Activated T-cell treated with anti-CD3 and anti-CD28 coated beads, Interleukin-2, amount 50 U/mL, for 72 hours (primary cell): ENCODE data around the gene CDK2AP2. TPM values are rescaled to one million over a fixed set of nuclear protein-coding genes. Genes with fewer than 3 reads are reported as not detected.
A peak's percentile ranks its signal among the peaks of the same experiment; 100 is the strongest.

Experiments used
- ATAC-seq, 2 donors: fragments of 150-1000 bp; cut with Tn5 transposase; replicated peaks in 1 of 2; 2 replicates each; pipeline ENCODE4 v1.10.0; 2021; ENCODE audit warnings: moderate library complexity in 2 of 2, mild to moderate bottlenecking in 1 of 2
- DNase-seq, 2 donors: peaks; one replicate each; pipeline ENCODE4 v3.0.0; 2021 to 2022; ENCODE audit warnings: mixed read lengths in 1 of 2
- H3K27ac Mint-ChIP-seq: one replicate; pipeline ENCODE4 v1.8.0; 2022; ENCODE audit warnings: mild to moderate bottlenecking, moderate library complexity, mixed read lengths
- H3K27me3 Mint-ChIP-seq: one replicate; pipeline ENCODE4 v1.8.0; 2022; ENCODE audit warnings: low read depth, mixed read lengths
- H3K36me3 Mint-ChIP-seq, 2 donors: one replicate each; pipeline ENCODE4 v1.8.0; 2022; ENCODE audit warnings: mixed read lengths in 2 of 2, mild to moderate bottlenecking in 1 of 2; ENCODE audit not compliant: insufficient read depth in 2 of 2
- H3K4me1 Mint-ChIP-seq: one replicate; pipeline ENCODE4 v1.8.0; 2022; ENCODE audit warnings: low read depth, mixed read lengths
- H3K4me3 Mint-ChIP-seq, 2 donors: one replicate each; pipeline ENCODE4 v1.8.0; 2022; ENCODE audit warnings: mild to moderate bottlenecking in 2 of 2, mixed read lengths in 2 of 2, moderate library complexity in 2 of 2
- H3K9me3 Mint-ChIP-seq, 2 donors: one replicate each; pipeline ENCODE4 v1.8.0; 2022; ENCODE audit warnings: mixed read lengths in 2 of 2
- total RNA-seq, 2 donors: library from RNA; stranded (reverse); gene quantifications; one replicate each; pipeline ENCODE4 v1.2.3, GENCODE V29; 2022

CDK2AP2 gene
- total RNA-seq, 2 donors from 2014 or later = 103 to 137 TPM

DNA sequence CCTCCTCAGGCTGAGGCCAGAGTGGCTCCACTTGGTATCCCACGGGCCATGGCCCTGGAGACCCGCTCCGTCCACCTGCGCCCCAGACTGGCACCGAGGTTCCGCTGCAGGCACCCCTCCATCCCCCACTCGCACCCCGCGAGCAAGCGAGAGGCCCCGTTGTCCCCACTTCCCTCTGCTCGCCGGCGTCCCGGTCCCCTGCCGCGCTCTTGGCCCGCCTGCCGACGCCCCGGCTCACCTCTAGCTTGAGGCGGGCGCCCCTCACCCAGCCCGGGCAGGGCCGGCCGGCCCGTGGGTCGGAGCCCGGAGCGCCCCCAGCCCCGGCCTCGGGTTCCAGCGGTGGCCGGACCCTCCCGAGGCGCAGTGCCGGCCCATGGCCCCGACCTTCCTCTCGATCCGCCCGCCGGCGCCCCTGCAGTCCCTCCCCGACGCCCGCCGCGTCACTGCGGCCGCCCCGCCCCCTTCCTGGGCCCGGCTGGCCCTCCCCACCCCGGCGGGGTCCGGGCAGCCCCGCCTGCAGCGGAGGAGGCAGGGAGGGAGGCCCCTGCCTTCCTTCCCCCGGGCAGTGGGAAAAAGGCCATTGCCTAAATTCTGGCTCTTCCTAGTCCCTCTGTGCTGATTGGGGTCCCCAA is 2.9 kb downstream of the CDK2AP2 start, which contains the start of gene PITPNM1:
Gene PITPNM1 (minus strand): TSS at position 414 of the 632 bp plus-strand sequence. CDS start 1,183 bp downstream, outside the sequence.
- Mint-ChIP-seq H3K27ac (peak within 1 kb of the TSS; percentile 95), H3K9me3 (no peaks in the 10 kb centered on the region), H3K27me3 (no peaks in the 10 kb centered on the region), H3K4me1 (peaks cover 49% of the 10 kb centered on the region), H3K4me3 (peak within 1 kb of the TSS; percentile 91 to 99), H3K36me3 (peaks cover 9 to 13% of the 10 kb centered on the region in 2 donors)
- ATAC-seq = peak; percentile 21 to 27
- peak; percentile 85 to 91 for DNase-seq

DNA sequence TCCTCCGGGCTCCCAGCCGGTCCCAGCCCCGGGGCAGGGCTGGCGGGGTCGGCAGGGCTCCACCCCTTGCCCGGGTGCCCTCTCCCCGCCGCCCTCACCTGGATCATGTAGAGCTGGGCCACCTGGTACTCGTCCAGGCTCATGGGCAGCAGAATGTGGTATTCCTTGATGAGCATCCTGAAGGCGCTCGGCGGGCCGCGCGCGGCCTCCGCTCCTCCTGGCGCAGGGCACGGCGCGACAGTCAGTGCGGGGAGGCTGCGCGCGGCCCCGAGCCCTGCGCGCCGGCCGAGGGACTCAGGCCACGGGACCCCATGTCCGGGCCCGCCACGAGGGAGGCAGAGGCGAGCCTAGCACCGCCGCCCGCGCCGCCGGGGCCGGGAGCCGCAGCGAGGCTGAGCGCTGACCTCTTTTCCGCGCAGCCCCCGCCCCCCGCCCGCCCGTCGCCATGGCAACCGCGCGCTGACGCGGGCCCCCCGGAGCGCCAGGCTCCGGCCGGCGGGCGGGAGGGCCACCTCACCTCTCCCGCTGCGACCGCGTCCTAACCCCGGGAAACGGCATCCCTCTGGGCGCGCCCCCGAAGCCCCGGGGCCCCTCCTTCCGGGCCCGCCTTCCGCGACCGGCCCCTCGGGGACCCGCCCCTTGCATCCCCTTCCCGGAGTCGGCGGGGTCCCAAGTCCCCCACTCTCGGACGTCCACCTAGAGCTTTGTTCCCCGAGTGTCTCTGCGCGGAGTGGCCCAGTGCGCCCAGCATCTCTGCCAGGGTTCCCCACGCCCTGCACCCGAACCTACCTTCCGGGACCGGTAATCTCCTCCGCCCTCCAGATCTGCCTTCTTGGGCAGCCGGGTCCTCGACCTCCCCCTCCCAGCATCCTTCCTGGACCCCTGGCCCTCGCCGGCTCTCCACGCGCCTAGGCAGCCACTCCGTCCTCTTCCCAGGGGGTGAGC is 3.7 kb downstream of the CDK2AP2 start:
- DNase-seq (peak; percentile 39 to 59), ATAC-seq (no peak)
- Mint-ChIP-seq H3K27ac (peak overlapping the region; percentile 76), H3K9me3 (peaks cover 0 to 2% of the 10 kb centered on the region in 2 donors), H3K36me3 (peaks cover 12 to 13% of the 10 kb centered on the region in 2 donors), H3K4me1 (peaks cover 48% of the 10 kb centered on the region), H3K27me3 (no peaks in the 10 kb centered on the region), H3K4me3 (peak overlapping the region; percentile 91 to 99)

DNA sequence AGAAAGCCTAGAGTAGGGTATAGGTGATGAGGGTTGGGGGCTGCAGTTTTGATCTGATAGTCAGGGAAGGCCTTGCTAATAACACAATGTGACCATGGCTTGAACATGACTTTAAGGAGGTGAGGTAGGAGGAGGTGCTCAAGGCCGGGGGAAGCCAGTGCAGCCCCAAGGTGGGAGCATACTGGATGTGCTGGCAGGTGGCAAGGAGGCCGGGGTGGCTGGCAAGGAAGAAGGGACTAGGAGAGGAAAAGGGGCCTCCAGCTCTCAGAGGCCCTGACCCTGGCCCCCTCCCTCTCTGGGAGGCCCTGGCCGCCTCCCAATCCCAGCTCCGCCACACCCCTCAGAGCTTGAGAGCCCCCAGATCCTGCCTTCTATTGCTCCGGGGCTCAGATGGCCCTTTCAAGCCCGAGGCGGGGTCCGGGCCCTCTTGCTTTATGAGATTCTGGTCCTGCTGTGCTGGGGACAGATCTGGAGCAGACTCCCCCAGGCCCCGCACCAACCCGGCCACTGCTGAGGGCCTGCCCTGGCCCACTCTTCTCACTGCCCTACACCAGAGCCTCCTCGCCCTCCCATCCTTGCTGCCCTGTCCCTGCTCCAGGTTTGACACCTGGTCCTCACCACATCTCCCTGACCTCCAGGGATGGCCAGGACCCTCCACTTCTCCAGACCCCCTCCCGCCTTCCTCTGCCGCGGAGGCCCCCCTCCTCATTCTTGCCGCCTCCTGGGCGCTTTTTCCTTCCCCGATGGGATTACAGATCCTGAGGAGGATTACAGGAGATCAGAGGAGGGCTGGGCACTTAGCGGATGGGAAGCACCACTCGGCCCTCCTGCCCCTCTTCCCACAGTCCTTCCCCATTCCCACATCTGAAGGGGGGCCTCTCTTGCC is 4.6 kb downstream of the CDK2AP2 start:
- H3K4me1 Mint-ChIP-seq = peaks cover 41% of the 10 kb centered on the region
- H3K27ac Mint-ChIP-seq = peak overlapping the region; percentile 20
- H3K4me3 Mint-ChIP-seq = peak overlapping the region; percentile 57 to 80
- peaks cover 12 to 13% of the 10 kb centered on the region in 2 donors for H3K36me3 Mint-ChIP-seq
- H3K27me3 Mint-ChIP-seq = no peaks in the 10 kb centered on the region
- H3K9me3 Mint-ChIP-seq = peaks cover 0 to 2% of the 10 kb centered on the region in 2 donors
- DNase-seq (no peak), ATAC-seq (no peak)

DNA sequence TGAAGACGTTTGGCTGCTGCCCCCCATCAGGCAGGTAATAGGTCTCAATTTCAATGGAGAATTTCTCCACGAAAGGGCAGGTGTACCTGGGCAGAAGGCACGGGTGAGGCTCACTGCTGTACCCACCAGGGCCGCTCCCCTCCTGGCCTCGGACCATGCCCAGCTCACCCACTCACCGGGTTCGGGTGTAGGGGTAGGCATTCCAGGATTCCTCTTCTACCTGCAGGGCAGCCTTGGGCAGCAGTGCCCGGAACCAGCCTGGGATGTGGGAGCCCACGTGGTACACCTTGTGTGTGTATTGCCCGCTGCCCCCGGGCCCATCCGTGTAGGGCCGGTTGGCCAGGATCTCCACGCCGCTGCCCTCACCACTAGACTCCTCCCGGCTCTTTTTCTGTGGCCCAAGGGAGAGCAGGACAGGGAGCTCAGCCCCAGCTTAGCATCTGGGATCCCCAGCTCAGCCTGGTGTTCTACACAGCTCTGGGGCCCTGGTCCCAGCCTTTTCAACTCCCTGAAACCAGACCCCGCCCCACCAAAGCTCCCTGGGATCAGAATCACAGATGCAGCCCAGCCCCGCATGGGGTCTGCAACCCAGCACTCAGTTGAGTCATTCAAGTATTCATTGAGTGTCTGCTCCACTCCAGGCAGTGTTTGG is 5.5 kb downstream of the CDK2AP2 start:
- Mint-ChIP-seq H3K27ac (peak overlapping the region; percentile 20), H3K36me3 (peaks cover 13 to 14% of the 10 kb centered on the region in 2 donors), H3K27me3 (no peaks in the 10 kb centered on the region), H3K4me3 (peak overlapping the region; percentile 57 to 80), H3K9me3 (peaks cover 0 to 2% of the 10 kb centered on the region in 2 donors), H3K4me1 (peaks cover 39% of the 10 kb centered on the region)
- ATAC-seq = no peak
- DNase-seq = no peak

DNA sequence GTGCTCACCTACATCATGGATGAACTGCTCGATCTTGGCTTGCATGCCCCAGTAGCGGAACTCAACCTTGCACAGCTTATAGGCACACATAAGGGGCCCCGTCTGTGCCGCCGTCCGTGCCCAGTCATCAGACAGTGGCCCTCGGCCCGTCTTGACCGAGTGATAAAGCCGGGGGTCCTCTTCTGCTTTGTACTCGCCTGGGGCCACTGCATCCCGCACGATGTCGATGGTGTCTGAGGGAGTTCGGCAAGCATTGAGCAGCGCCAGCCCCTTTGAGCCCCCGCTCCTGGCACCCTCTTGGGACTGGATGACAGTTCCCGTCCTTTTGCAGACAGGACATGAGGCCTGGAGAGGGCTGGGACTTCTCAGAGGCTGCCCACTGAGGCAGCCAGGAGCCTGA is 6.1 kb downstream of the CDK2AP2 start:
- ATAC-seq (no peak), DNase-seq (no peak)
- H3K36me3 Mint-ChIP-seq = peaks cover 13 to 14% of the 10 kb centered on the region in 2 donors
- peaks cover 33% of the 10 kb centered on the region for H3K4me1 Mint-ChIP-seq
- H3K27me3 Mint-ChIP-seq = no peaks in the 10 kb centered on the region
- H3K27ac Mint-ChIP-seq = no peak overlapping the region
- peaks cover 0 to 2% of the 10 kb centered on the region in 2 donors for H3K9me3 Mint-ChIP-seq
- H3K4me3 Mint-ChIP-seq = no peak overlapping the region

DNA sequence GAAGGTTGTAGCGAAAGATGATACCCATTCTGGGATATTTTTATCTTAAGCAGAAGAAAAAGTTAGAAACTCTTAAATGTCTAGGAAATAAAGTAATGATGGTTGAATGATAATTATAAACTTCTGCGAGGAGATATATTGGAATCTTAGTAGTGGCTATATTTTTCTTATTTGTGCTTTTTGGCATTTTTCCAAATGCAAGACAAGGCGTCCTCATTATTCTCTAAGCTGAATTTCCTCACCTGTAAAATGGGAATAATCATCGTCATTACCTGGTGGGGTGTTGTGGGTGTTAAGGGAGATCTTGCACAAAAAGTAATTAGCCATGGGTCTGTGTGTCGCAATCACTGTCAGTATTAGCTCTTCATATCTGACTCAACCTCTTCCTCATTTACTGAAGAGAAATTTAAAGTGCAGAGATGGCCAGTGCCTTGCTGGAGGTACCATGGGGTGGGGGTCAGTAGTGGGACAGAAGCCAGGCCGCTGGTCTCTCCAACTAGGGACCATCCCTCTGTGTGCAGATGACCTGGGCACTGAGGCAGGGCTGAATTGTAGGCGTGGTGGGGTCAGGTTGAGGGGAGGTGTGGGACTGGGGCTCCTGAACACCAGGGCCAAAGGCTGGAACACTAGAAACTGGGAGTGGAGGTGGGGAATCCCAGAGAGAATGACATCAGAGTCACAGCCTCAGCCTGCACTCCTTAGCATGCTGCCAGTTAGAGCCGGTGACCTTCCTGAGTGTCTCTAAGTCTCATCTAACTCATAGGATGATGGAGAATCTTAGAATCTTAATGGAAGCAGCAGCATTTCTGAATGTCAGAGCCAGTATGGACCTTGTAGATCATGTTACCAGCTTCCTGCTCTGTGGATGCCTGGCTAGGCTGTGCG is 6.9 kb downstream of the CDK2AP2 start:
- H3K4me3 Mint-ChIP-seq = no peak overlapping the region
- no peaks in the 10 kb centered on the region for H3K27me3 Mint-ChIP-seq

DNA sequence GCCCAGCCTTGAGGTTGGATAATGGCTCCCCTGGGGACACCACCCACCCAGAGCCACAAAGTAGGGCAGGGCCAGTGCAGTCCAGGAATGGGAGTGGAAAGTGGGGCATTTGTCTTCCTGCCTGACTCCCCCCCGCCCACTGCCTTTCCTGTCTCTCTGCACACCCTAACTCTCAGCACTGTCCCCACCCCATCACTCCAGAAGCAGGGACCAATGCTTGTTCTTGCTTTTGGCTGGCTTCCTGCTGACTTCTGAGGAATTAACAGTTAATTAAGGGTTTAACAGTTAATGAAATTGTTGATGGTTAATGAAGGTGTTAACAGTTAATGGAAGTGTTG is 7.5 kb downstream of the CDK2AP2 start:
- Mint-ChIP-seq H3K4me1 (peaks cover 19% of the 10 kb centered on the region), H3K27me3 (no peaks in the 10 kb centered on the region), H3K27ac (peak overlapping the region; percentile 77), H3K4me3 (no peak overlapping the region), H3K9me3 (peaks cover 0 to 2% of the 10 kb centered on the region in 2 donors), H3K36me3 (peaks cover 14 to 16% of the 10 kb centered on the region in 2 donors)
- DNase-seq = no peak
- no peak for ATAC-seq

More for the DNA sequence above, 6.9 kb downstream of the CDK2AP2 start:
- no peak for DNase-seq
- peak overlapping the region; percentile 77 for H3K27ac Mint-ChIP-seq
- peaks cover 0 to 2% of the 10 kb centered on the region in 2 donors for H3K9me3 Mint-ChIP-seq
- peaks cover 25% of the 10 kb centered on the region for H3K4me1 Mint-ChIP-seq
- ATAC-seq = no peak
- H3K36me3 Mint-ChIP-seq = peaks cover 14% of the 10 kb centered on the region in 2 donors

DNA sequence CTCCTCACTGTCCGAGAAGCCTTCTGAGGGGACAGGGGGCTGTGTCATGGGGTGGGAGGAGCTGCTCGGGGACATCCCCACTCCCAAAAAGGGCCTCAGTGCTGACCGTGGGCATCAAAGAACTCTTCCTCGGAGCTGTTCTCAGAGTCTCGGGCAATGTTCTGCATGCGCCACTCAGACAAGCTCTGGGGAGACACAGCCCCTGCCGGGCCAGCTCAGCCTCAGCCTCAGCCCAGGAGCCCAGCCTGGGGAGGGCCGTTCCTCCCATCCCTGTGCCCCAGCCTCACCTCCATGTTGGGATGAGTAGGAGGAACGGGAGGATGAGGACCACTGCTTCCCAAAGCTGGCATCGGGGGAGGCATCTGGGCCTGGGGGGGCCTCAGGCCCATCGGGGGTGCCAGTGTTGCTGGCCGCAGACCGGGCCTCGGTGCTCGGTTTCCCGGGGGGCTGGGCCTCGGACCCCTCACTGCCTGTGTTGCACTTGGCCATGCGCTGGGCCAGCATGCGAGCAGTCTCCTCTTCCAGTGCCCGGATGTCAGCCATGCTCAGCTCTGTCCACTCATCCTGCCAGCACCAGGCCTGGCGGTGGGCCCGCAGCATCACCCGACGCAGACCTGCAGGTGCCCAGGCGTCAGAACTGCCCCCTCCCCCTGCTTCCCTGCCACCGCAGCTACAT is 8.0 kb downstream of the CDK2AP2 start:
- ATAC-seq = no peak
- no peak for DNase-seq
- no peak overlapping the region for H3K27ac Mint-ChIP-seq
- H3K36me3 Mint-ChIP-seq = peaks cover 14 to 16% of the 10 kb centered on the region in 2 donors
- no peak overlapping the region for H3K4me3 Mint-ChIP-seq
- H3K27me3 Mint-ChIP-seq = no peaks in the 10 kb centered on the region
- H3K9me3 Mint-ChIP-seq = peaks cover 0 to 2% of the 10 kb centered on the region in 2 donors
- peaks cover 19% of the 10 kb centered on the region for H3K4me1 Mint-ChIP-seq

DNA sequence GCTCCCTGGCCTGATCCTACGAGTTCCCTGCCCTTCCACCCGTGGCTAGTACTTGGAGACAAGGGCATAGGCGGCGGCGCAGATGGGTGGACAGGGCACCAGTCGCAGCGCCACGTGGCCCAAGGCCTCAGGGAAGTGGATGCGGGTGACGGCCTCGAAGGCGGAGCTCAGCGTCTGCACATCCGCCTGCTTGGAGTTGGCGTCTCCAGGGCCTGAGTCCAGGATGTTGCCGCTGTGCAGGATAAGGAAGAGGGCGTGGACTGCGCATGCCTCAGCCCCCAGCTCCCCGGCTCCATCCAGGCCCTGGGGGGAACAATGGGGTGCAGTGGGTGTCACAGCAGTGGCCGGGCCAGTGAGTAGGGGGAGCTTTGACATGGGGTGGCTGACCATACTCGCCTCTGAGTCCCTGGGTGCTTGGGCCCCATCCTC is 9.4 kb downstream of the CDK2AP2 start:
- Mint-ChIP-seq H3K27me3 (no peaks in the 10 kb centered on the region), H3K9me3 (peaks cover 0 to 2% of the 10 kb centered on the region in 2 donors), H3K4me3 (no peak overlapping the region), H3K4me1 (peaks cover 19% of the 10 kb centered on the region), H3K27ac (no peak overlapping the region), H3K36me3 (peaks cover 12 to 17% of the 10 kb centered on the region in 2 donors)
- ATAC-seq = no peak
- no peak for DNase-seq

DNA sequence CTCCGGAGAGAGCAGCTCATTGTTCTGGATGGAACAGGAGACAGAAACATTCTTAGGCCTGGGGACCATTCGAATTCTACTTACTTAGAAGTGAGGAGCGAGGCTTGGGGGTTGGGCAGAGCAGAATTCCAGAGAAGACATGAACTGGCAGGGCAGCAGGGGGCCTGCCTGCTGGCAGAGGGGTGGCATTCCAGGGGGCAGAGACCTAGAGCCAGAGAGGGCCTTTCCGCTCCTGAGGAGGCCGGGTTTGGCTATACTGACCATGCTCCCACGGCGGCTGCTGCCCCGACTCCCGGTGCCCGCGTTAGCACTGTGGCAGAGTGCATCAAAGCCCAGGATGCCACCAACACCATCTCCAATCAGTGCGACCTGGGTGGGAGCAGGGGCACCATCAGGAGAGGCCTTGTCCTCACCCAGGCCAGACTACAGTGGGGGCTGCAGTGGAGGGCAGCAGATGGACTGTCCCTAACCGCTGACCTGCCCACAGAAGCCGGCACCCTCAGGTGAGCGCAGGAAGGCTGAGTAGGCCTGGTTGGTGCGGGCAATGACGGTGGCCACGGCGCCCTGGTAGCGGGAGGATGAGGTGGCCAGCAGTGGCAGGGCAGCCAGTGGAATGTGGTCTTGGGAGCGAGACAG is 10.2 kb downstream of the CDK2AP2 start:
- peaks cover 8 to 15% of the 10 kb centered on the region in 2 donors for H3K36me3 Mint-ChIP-seq
- no peaks in the 10 kb centered on the region for H3K27me3 Mint-ChIP-seq
- peak overlapping the region; percentile 24 for H3K27ac Mint-ChIP-seq
- no peak overlapping the region for H3K4me3 Mint-ChIP-seq
- peak in 1 of 2 donors; percentile 10 for ATAC-seq
- H3K9me3 Mint-ChIP-seq = peaks cover 0 to 2% of the 10 kb centered on the region in 2 donors
- no peak for DNase-seq
- H3K4me1 Mint-ChIP-seq = peaks cover 13% of the 10 kb centered on the region

DNA sequence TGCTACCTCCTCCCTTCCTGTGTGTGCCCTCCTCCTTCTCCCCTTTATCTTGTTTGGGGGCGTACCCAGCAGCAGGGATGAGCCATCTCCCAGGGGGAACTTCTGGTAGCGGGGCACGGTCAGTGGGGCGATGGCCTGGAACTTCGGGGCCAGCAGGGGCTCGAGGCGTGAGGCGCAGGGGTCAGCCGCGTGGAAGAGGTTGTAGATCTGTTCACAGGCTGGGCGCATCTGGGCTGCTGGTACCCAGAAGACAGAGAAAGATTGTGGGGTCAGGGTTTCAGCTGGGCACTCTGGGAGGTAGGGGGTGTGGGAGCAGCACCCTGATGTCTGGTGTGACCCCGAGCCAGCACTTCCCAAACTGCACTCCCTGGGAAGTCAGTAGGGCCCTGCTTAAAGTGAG is 11.8 kb downstream of the CDK2AP2 start:
- H3K27ac Mint-ChIP-seq = peak overlapping the region; percentile 14
- no peak overlapping the region for H3K4me3 Mint-ChIP-seq
- peaks cover 7% of the 10 kb centered on the region for H3K4me1 Mint-ChIP-seq
- ATAC-seq = no peak
- peaks cover 8 to 11% of the 10 kb centered on the region in 2 donors for H3K36me3 Mint-ChIP-seq
- H3K9me3 Mint-ChIP-seq = peaks cover 0 to 2% of the 10 kb centered on the region in 2 donors
- DNase-seq = no peak
- H3K27me3 Mint-ChIP-seq = no peaks in the 10 kb centered on the region
